Measurements from ENCODE around the gene MRPS18A.
A peak's percentile ranks its signal among the peaks of the same experiment; 100 is the strongest.
"Not testable (repeated sequence)": the region's sequence is repeated elsewhere in the genome, so short reads cannot be mapped to it uniquely, and the experiment has no call there.

The MRPS18A gene

DNA sequence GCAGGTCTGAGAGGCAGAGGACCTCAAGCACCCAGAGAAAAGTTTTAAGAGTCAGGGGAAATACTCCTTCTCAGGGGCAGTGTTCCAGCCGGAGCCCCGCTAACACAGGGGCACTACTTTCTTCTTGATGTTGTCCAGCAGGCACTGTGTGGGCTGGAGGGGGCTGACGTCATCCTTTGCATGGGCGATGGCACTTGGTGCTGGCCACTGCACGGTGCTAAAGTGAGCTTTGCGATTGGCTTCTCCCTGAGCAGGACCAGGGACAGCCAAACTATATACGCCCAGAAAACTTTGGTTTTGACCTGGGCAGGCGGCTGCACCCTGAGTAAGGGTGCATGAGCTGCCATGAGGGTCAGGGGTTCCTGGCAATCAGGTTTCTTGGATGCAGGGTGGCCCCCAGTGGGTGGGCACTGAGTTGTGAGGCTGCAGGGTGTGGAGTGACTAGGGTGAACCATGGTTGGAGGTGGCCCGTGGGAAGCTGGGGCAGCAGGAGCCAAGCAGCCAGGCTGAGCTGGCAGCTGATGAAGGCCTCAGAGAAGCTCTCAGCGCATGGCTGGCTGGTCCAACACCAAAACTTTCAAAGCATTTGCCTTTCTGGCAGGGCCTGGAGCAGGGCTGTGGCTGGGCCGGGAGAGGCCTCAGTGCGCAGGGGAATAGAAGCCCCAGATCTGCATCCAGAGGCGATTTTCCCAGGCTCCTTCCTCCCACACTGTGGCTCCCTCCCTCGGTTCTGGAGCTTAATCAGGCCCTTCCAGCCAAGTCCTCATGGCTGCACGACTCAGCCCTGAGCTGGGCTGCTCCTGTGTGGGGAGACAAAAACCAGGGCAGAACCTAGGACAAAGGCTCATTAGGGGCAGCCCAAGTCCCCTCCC is 18.3 kb downstream of the MRPS18A start:
- no peak for DNase-seq

- peak; percentile 78 for DNase-seq
These were observed 19.2 kb downstream of the MRPS18A start for GRCh38 chr6:43668151-43669028.

- DNase-seq, result peak; percentile 63
These were observed 20.1 kb downstream of the MRPS18A start for GRCh38 chr6:43667245-43668150.

DNA sequence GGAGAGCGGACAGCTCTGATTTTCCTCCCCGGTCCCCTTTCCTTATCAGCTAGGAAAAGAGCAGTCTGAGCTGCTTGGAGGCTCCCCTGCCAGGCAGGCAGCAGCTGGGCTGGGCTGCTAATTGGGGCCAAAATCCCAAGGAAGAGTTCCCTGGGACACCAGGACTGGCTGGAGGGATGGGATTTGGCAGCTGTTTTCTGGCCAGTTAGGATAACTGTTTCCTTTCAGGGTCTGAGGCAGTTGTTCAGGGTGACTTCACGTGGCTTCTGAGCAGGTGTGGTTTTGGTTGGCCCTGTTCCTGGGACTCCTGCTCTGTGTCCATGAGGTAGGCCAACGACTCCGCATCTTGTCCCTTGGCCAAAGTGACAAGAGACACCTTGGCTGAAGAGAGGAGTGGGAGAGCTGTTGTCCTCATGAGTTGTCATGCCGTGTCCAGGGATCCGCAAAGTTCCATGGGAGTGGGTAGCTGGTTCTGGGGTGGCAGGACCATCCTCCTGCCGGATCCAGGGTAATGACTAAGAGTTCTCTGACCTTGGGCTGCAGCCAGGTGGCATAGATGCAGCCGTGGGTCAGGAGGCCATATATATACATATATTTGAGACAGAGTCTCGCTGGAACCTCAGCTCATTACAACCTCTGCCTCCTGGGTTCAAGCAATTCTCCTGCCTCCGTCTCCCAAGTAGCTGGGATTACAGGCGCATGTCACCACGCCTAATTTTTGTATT is 21.2 kb downstream of the MRPS18A start:
- no peak for DNase-seq

GRCh38 chr6:43665376-43665775 is 22.2 kb downstream of the MRPS18A start:
- DNase-seq, result no peak

DNA sequence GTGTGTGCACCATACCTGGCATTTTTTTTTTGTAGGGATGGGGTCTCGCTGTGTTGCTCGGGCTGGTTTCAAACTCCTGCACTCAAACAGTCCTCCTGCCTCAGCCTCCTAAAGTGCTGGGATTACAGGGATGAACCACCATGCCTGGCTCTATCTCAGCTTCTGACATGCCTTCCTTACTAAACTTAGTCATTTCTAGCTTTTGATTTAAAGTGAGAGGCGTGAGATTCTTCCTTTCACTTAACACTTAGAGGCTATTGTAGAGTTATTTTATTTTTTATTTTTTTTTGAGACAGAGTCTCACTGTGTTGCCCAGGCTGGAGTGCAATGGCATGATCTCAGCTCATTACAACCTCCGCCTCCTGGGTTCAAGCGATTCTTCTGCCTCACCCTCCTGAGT is 24.6 kb downstream of the MRPS18A start:
- DNase-seq, result not testable (repeated sequence)

- DNase-seq, result no peak
These were observed 29.4 kb downstream of the MRPS18A start for GRCh38 chr6:43658161-43658560.

GRCh38 chr6:43657221-43657802 is 30.3 kb downstream of the MRPS18A start:
- no peak for DNase-seq

DNA sequence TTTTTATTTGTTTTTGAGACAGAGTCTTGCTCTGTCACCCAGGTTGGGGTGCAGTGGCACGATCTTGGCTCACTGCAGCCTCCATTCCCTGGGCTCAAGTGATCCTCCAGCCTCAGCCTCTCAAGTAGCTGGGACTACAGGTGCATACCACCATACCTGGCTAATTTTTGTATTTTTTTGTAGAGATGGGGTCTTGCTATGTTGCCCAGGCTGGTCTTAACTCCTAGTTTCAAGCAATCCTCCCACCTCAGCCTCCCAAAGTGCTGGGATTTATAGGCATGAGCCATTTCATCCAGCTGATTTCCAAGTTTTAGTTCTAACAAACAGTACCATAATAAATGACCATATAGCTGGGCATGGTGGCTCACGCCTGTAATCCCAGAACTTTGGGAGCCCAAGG is 34.8 kb downstream of the MRPS18A start:
- DNase-seq, result not testable (repeated sequence)

GRCh38 chr6:43648248-43648647 is 39.3 kb downstream of the MRPS18A start:
- DNase-seq, result no peak

- DNase-seq, result no peak
These were observed 40.0 kb downstream of the MRPS18A start for GRCh38 chr6:43647613-43648012.

- DNase-seq, result peak; percentile 34
These were observed 42.0 kb downstream of the MRPS18A start for GRCh38 chr6:43645613-43645964.

- no peak for DNase-seq
These were observed 42.5 kb downstream of the MRPS18A start, which contains the start of gene RSPH9 for GRCh38 chr6:43644940-43645612. TSS of gene RSPH9 (plus strand) at chr6:43645036. CDS start at chr6:43645099, 63 bp downstream.

GRCh38 chr6:43639984-43640800 is 47.4 kb downstream of the MRPS18A start:
- DNase-seq, result no peak

GRCh38 chr6:43636308-43636659 is 51.3 kb downstream of the MRPS18A start:
- peak; percentile 1 for DNase-seq

DNA sequence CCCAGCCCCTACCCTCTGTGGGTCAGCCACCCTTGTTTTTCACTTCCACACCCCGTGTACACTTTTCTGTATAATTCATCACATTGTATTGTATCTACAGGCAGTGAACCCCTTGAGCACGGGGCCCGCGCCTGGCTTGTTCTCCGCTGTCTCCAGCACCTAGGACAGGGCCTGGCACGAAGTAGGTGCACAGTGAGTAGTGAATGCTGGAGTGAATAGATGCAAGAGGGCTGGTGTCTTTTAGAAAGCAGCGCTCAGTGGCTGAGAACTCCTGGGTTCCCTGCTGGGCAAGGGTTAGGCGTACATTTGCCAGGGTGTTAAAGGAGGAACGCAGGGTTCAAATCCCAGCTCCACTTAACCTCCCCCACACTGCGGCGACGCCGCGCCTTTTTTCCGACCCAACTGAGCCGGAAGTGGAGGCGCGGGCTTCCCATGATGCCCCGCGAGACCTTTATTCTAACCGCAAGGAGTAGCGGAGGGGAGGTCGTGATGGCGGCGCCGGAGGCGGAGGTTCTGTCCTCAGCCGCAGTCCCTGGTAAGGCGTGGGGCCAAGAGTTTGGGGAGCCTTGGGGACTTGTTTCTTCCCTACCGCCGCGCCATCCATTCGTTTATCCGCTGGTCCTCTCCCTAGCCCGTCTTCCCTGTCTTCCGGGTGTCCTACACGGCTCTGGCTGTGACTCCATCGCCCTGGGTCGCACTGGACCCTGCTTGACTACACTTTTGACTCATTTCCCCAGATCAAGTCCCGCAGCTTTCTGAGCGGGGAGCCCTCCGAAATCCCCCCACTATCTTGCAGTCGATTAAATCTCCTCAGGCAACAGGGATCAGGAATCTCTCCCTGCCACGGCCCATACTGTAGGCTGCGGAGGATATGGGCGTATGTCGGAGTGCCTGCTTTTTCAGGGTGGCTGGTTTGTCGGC is 51.9 kb downstream of the MRPS18A start, which contains the start of gene MAD2L1BP:
MAD2L1BP (plus strand) TSS at position 454 of the 921 bp plus-strand sequence; CDS start at position 490, 36 bp downstream.
- peak; percentile 69 for DNase-seq

GRCh38 chr6:43634702-43635303 is 52.8 kb downstream of the MRPS18A start:
- no peak for DNase-seq

- DNase-seq, result not testable (repeated sequence)
These were observed 54.6 kb downstream of the MRPS18A start for GRCh38 chr6:43633002-43633401.
